Measurements from ENCODE around the gene ASS1. TPM values are rescaled to one million over a fixed set of nuclear protein-coding genes. Genes with fewer than 3 reads are reported as not detected.
A peak's percentile ranks its signal among the peaks of the same experiment; 100 is the strongest.

ASS1 gene
- total and polyA plus RNA-seq, 2 of the 13 experiments (the other 11 are each of a cell fraction or from before 2014, with no cell fraction given), result 77.6 to 122 TPM

- TF ChIP-seq MAF1 (CRISPR knock-in tag; IDR thresholded peaks at IDR 0.05; ENCODE audit: borderline replicate concordance) (no peak), PHB2 (IDR thresholded peaks at IDR 0.05; ENCODE audit: partially characterized antibody) (no peak), NCOR1 (IDR thresholded peaks at IDR 0.05; ENCODE audit: borderline replicate concordance, low read length) (peak; percentile 77), ZNF343 (CRISPR knock-in tag; IDR thresholded peaks at IDR 0.05) (peak; percentile 71; the same call in 1 of the 2 replicates), ZNF10 (CRISPR knock-in tag; IDR thresholded peaks at IDR 0.05; ENCODE audit: borderline replicate concordance, low read depth) (no peak), SAP130 (CRISPR knock-in tag; IDR thresholded peaks at IDR 0.05; ENCODE audit: low read depth) (peak; percentile 23; the same call in 1 of the 2 replicates), KAT2B (IDR thresholded peaks at IDR 0.05; ENCODE audit: borderline replicate concordance, low read depth, low read length) (no peak), PRDM10 (CRISPR knock-in tag; IDR thresholded peaks at IDR 0.05; ENCODE audit: low read depth) (0 out of 2 replicates have a peak, but pooled peaks have one; percentile 22), THYN1 (CRISPR knock-in tag; IDR thresholded peaks at IDR 0.05; ENCODE audit: borderline replicate concordance, low read depth) (no peak), ZNF484 (CRISPR knock-in tag; IDR thresholded peaks at IDR 0.05; ENCODE audit: borderline replicate concordance, low read depth) (no peak), HOXA5 (CRISPR knock-in tag; IDR thresholded peaks at IDR 0.05) (0 out of 2 replicates have a peak, but pooled peaks have one; percentile 66), ZNF253 (CRISPR knock-in tag; IDR thresholded peaks at IDR 0.05; ENCODE audit: borderline replicate concordance) (no peak), ZNF619 (CRISPR knock-in tag; IDR thresholded peaks at IDR 0.05) (no peak), SMARCE1 (IDR thresholded peaks at IDR 0.05; ENCODE audit: borderline replicate concordance) (no peak), MLX (CRISPR knock-in tag; IDR thresholded peaks at IDR 0.05) (0 out of 2 replicates have a peak, but pooled peaks have one; percentile 38), ETV5 (CRISPR knock-in tag; IDR thresholded peaks at IDR 0.05; ENCODE audit: borderline replicate concordance) (peak; percentile 29; the same call in 1 of the 2 replicates), SMC3 (IDR thresholded peaks at IDR 0.05; ENCODE audit: low read length) (no peak), ZNF720 (CRISPR knock-in tag; IDR thresholded peaks at IDR 0.05) (no peak), HIVEP1 (CRISPR knock-in tag; IDR thresholded peaks at IDR 0.05) (peak; percentile 63), ARID3A (IDR thresholded peaks at IDR 0.05; ENCODE audit: low read depth, low read length) (no peak)
- TF ChIP-seq, protein P1, sequence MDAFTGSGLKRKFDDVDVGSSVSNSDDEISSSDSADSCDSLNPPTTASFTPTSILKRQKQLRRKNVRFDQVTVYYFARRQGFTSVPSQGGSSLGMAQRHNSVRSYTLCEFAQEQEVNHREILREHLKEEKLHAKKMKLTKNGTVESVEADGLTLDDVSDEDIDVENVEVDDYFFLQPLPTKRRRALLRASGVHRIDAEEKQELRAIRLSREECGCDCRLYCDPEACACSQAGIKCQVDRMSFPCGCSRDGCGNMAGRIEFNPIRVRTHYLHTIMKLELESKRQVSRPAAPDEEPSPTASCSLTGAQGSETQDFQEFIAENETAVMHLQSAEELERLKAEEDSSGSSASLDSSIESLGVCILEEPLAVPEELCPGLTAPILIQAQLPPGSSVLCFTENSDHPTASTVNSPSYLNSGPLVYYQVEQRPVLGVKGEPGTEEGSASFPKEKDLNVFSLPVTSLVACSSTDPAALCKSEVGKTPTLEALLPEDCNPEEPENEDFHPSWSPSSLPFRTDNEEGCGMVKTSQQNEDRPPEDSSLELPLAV (CRISPR knock-in tag; conservative IDR thresholded peaks at IDR 0.05; ENCODE audit: low read depth), result no peak
Measured at GRCh38 chr9:130526854-130527650, 82.3 kb downstream of the ASS1 start (continued).

Data from HepG2 (cell line).